GM23338 (cell line): ENCODE data around the gene TNRC18. TPM values are rescaled to one million over a fixed set of nuclear protein-coding genes. Genes with fewer than 3 reads are reported as not detected.

Source experiments
- ATAC-seq: fragments of 200-7000 bp; cut with Tn5 transposase; 3 replicates; pipeline ENCODE4 v1.9.1; 2020
- DNase-seq: peaks from one replicate; pipeline ENCODE4 v3.0.0-alpha.2; 2015; ENCODE audit warnings: low spot score
- H2AFZ ChIP-seq: fragments of 200-600 bp; sonication (generic); 2 replicates; pipeline ENCODE4 v1.8.0; 2016; ENCODE audit warnings: antibody characterized with exemption, mild to moderate bottlenecking, moderate library complexity
- H3F3A ChIP-seq: fragments of 200-600 bp; sonication (generic); replicated peaks from 2 replicates; pipeline ENCODE4 v1.8.0; 2017; ENCODE audit warnings: antibody characterized with exemption, mixed run types, low read depth
- H3K27ac ChIP-seq: fragments of 200-600 bp; sonication (generic); 2 replicates; pipeline ENCODE4 v1.6.1; 2016; ENCODE audit warnings: low read depth
- H3K27me3 ChIP-seq: fragments of 200-600 bp; sonication (generic); 2 replicates; pipeline ENCODE4 v1.8.0; 2016; ENCODE audit warnings: mild to moderate bottlenecking, mixed run types, moderate library complexity; ENCODE audit not compliant: insufficient read depth
- H3K36me3 ChIP-seq: fragments of 200-600 bp; sonication (generic); 2 replicates; pipeline ENCODE4 v1.8.0; 2016; ENCODE audit warnings: mild to moderate bottlenecking; ENCODE audit not compliant: insufficient read depth
- H3K4me1 ChIP-seq: fragments of 200-600 bp; sonication (generic); 2 replicates; pipeline ENCODE4 v1.8.0; 2016; ENCODE audit warnings: mild to moderate bottlenecking, moderate library complexity; ENCODE audit not compliant: insufficient read depth
- H3K4me2 ChIP-seq: fragments of 200-600 bp; sonication (generic); 2 replicates; pipeline ENCODE4 v1.7.1; 2017; ENCODE audit warnings: mixed run types
- H3K4me3 ChIP-seq: fragments of 200-600 bp; sonication (generic); 2 replicates; pipeline ENCODE4 v1.6.1; 2016; ENCODE audit warnings: mixed run types
- H3K79me2 ChIP-seq: fragments of 200-600 bp; sonication (generic); replicated peaks from 2 replicates; pipeline ENCODE4 v1.8.0; 2017; ENCODE audit warnings: mild to moderate bottlenecking; ENCODE audit not compliant: insufficient read depth
- H3K9me2 ChIP-seq: fragments of 200-600 bp; sonication (generic); 2 replicates; pipeline ENCODE4 v1.8.0; 2017; ENCODE audit not compliant: insufficient read depth
- H4K20me1 ChIP-seq: fragments of 200-600 bp; sonication (generic); replicated peaks from 2 replicates; pipeline ENCODE4 v1.8.0; 2017; ENCODE audit warnings: mild to moderate bottlenecking; ENCODE audit not compliant: insufficient read depth
- H3K27ac Mint-ChIP-seq: 2 replicates; pipeline ENCODE4 v1.8.0; 2020; ENCODE audit warnings: inconsistent platforms, mild to moderate bottlenecking, moderate library complexity, mixed read lengths
- H3K27me3 Mint-ChIP-seq: 3 replicates; pipeline ENCODE4 v1.8.0; 2022; ENCODE audit warnings: low read depth, mild to moderate bottlenecking, moderate library complexity, mixed read lengths, inconsistent platforms; ENCODE audit not compliant: insufficient read depth, poor library complexity
- H3K36me3 Mint-ChIP-seq: 3 replicates; pipeline ENCODE4 v1.8.0; 2021; ENCODE audit warnings: low read depth, mild to moderate bottlenecking, inconsistent platforms, moderate library complexity, mixed read lengths
- H3K4me1 Mint-ChIP-seq: 3 replicates; pipeline ENCODE4 v1.8.0; 2020; ENCODE audit warnings: mild to moderate bottlenecking, inconsistent platforms, mixed read lengths
- H3K4me3 Mint-ChIP-seq: 3 replicates; pipeline ENCODE4 v1.8.0; 2021; ENCODE audit warnings: moderate library complexity, mild to moderate bottlenecking, inconsistent platforms, mixed read lengths
- H3K9me3 Mint-ChIP-seq: 3 replicates; pipeline ENCODE4 v1.8.0; 2020; ENCODE audit warnings: moderate library complexity, mild to moderate bottlenecking, inconsistent platforms, mixed read lengths
- CREB1 ChIP-seq: fragments of 250-450 bp; sonication (Bioruptor Pico); IDR thresholded peaks from 2 replicates; pipeline ENCODE4 v1.5.0; 2020; ENCODE audit warnings: low read depth, mild to moderate bottlenecking, moderate library complexity
- EZH2 ChIP-seq: fragments of 200-600 bp; sonication (generic); IDR thresholded peaks from one replicate; pipeline ENCODE4 v1.8.0; 2017; ENCODE audit warnings: antibody characterized with exemption, mild to moderate bottlenecking, low read depth; ENCODE audit not compliant: unreplicated experiment
- EZH2phosphoT487 ChIP-seq: fragments of 200-600 bp; sonication (generic); IDR thresholded peaks from one replicate; pipeline ENCODE4 v1.8.1; 2018; ENCODE audit warnings: antibody characterized with exemption; ENCODE audit not compliant: unreplicated experiment
- JUNB ChIP-seq: IDR thresholded peaks from one replicate; pipeline ENCODE4 v1.6.1; 2016; ENCODE audit warnings: antibody characterized with exemption; ENCODE audit not compliant: unreplicated experiment
- NANOG ChIP-seq: IDR thresholded peaks from 2 replicates; pipeline ENCODE4 v1.6.1; 2016; ENCODE audit warnings: antibody characterized with exemption, borderline replicate concordance
- POLR2AphosphoS5 ChIP-seq: IDR thresholded peaks from 2 replicates; pipeline ENCODE4 v1.6.1; 2016; ENCODE audit warnings: antibody characterized with exemption, low read depth
- REST ChIP-seq: IDR thresholded peaks from one replicate; pipeline ENCODE4 v1.6.1; 2018; ENCODE audit warnings: antibody characterized with exemption; ENCODE audit not compliant: unreplicated experiment
- STAT1 ChIP-seq: IDR thresholded peaks from one replicate; pipeline ENCODE4 v1.6.1; 2016; ENCODE audit warnings: antibody characterized with exemption; ENCODE audit not compliant: unreplicated experiment
- ZNF114 ChIP-seq: fragments of 250-450 bp; sonication (Bioruptor Pico); IDR thresholded peaks from 2 replicates; pipeline ENCODE4 v1.5.0; 2020; ENCODE audit warnings: mild to moderate bottlenecking, moderate library complexity
- ZNF331 ChIP-seq: fragments of 250-450 bp; sonication (Bioruptor Pico); IDR thresholded peaks from 2 replicates; pipeline ENCODE4 v1.5.0; 2020; ENCODE audit warnings: low read depth, mild to moderate bottlenecking, moderate library complexity
- polyA plus RNA-seq: library from polyadenylated mRNA; unstranded; fragments of >200 nt; fragmentation: Nextera tagmentation; extraction: Ambion mirVana; gene quantifications from 2 replicates; pipeline ENCODE4 v1.2.1, GENCODE V29; 2016
- total RNA-seq: library from RNA; depleted of rRNA; stranded (reverse); fragments of >200 nt; shearing (Covaris generic); gene quantifications from 2 replicates; pipeline ENCODE4 v1.2.3, GENCODE V29; 2014
- TF ChIP-seq, protein P1 (sequence below): fragments of 250-450 bp; sonication (Bioruptor Pico); IDR thresholded peaks from 2 replicates; pipeline ENCODE4 v1.5.0; 2020; ENCODE audit warnings: mild to moderate bottlenecking, moderate library complexity
- TF ChIP-seq, protein P2 (sequence below), 2 experiments: fragments of 200-600 bp in 1 of 2; sonication (generic) in 1 of 2; conservative IDR thresholded peaks; 2 replicates each; pipeline versions ENCODE4 v1.5.1 to v1.6.1; 2016 to 2017; ENCODE audit warnings: antibody characterized with exemption in 2 of 2, low read depth in 2 of 2, mild to moderate bottlenecking in 2 of 2, moderate library complexity in 1 of 2

Gene TNRC18
- total and polyA plus RNA-seq, 2 experiments from 2014 or later: 2.1 to 17.5 TPM

GRCh38 chr7:5342631-5343030 lies 81.0 kb downstream of the TNRC18 start (continued):
- TF ChIP-seq, protein P1, sequence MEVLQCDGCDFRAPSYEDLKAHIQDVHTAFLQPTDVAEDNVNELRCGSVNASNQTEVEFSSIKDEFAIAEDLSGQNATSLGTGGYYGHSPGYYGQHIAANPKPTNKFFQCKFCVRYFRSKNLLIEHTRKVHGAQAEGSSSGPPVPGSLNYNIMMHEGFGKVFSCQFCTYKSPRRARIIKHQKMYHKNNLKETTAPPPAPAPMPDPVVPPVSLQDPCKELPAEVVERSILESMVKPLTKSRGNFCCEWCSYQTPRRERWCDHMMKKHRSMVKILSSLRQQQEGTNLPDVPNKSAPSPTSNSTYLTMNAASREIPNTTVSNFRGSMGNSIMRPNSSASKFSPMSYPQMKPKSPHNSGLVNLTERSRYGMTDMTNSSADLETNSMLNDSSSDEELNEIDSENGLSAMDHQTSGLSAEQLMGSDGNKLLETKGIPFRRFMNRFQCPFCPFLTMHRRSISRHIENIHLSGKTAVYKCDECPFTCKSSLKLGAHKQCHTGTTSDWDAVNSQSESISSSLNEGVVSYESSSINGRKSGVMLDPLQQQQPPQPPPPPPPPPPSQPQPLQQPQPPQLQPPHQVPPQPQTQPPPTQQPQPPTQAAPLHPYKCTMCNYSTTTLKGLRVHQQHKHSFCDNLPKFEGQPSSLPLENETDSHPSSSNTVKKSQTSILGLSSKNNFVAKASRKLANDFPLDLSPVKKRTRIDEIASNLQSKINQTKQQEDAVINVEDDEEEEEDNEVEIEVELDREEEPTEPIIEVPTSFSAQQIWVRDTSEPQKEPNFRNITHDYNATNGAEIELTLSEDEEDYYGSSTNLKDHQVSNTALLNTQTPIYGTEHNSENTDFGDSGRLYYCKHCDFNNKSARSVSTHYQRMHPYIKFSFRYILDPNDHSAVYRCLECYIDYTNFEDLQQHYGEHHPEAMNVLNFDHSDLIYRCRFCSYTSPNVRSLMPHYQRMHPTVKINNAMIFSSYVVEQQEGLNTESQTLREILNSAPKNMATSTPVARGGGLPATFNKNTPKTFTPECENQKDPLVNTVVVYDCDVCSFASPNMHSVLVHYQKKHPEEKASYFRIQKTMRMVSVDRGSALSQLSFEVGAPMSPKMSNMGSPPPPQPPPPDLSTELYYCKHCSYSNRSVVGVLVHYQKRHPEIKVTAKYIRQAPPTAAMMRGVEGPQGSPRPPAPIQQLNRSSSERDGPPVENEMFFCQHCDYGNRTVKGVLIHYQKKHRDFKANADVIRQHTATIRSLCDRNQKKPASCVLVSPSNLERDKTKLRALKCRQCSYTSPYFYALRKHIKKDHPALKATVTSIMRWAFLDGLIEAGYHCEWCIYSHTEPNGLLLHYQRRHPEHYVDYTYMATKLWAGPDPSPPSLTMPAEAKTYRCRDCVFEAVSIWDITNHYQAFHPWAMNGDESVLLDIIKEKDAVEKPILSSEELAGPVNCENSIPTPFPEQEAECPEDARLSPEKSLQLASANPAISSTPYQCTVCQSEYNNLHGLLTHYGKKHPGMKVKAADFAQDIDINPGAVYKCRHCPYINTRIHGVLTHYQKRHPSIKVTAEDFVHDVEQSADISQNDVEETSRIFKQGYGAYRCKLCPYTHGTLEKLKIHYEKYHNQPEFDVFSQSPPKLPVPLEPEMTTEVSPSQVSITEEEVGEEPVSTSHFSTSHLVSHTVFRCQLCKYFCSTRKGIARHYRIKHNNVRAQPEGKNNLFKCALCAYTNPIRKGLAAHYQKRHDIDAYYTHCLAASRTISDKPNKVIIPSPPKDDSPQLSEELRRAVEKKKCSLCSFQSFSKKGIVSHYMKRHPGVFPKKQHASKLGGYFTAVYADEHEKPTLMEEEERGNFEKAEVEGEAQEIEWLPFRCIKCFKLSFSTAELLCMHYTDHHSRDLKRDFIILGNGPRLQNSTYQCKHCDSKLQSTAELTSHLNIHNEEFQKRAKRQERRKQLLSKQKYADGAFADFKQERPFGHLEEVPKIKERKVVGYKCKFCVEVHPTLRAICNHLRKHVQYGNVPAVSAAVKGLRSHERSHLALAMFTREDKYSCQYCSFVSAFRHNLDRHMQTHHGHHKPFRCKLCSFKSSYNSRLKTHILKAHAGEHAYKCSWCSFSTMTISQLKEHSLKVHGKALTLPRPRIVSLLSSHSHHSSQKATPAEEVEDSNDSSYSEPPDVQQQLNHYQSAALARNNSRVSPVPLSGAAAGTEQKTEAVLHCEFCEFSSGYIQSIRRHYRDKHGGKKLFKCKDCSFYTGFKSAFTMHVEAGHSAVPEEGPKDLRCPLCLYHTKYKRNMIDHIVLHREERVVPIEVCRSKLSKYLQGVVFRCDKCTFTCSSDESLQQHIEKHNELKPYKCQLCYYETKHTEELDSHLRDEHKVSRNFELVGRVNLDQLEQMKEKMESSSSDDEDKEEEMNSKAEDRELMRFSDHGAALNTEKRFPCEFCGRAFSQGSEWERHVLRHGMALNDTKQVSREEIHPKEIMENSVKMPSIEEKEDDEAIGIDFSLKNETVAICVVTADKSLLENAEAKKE: no peak
- TF ChIP-seq NANOG (no peak), ZNF331 (CRISPR knock-in tag) (no peak), EZH2 (no peak), EZH2phosphoT487 (no peak)
- TF ChIP-seq, protein P2, sequence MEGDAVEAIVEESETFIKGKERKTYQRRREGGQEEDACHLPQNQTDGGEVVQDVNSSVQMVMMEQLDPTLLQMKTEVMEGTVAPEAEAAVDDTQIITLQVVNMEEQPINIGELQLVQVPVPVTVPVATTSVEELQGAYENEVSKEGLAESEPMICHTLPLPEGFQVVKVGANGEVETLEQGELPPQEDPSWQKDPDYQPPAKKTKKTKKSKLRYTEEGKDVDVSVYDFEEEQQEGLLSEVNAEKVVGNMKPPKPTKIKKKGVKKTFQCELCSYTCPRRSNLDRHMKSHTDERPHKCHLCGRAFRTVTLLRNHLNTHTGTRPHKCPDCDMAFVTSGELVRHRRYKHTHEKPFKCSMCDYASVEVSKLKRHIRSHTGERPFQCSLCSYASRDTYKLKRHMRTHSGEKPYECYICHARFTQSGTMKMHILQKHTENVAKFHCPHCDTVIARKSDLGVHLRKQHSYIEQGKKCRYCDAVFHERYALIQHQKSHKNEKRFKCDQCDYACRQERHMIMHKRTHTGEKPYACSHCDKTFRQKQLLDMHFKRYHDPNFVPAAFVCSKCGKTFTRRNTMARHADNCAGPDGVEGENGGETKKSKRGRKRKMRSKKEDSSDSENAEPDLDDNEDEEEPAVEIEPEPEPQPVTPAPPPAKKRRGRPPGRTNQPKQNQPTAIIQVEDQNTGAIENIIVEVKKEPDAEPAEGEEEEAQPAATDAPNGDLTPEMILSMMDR (conservative IDR thresholded peaks at IDR 0.05; ENCODE audit: low read depth in 2 of 2): no peak

GRCh38 chr7:5339955-5340354 lies 83.7 kb downstream of the TNRC18 start:
- Histone ChIP-seq H3K9me2 (no peaks in the 10 kb centered on the region), H3K4me3 (no peak overlapping the region), H3K27me3 (no peaks in the 10 kb centered on the region), H3K4me1 (no peaks in the 10 kb centered on the region), H2AFZ (no peak overlapping the region), H3F3A (no peaks in the 10 kb centered on the region), H3K79me2 (no peaks in the 10 kb centered on the region), H4K20me1 (no peaks in the 10 kb centered on the region), H3K36me3 (no peaks in the 10 kb centered on the region), H3K4me2 (no peak overlapping the region), H3K27ac (no peak overlapping the region)
- Mint-ChIP-seq H3K4me1 (no peaks in the 10 kb centered on the region), H3K27me3 (peaks cover 8% of the 10 kb centered on the region), H3K4me3 (no peak overlapping the region), H3K27ac (no peak overlapping the region), H3K36me3 (peaks cover 26% of the 10 kb centered on the region), H3K9me3 (peaks cover 44% of the 10 kb centered on the region)
- no peak for ATAC-seq
- DNase-seq: no peak
- TF ChIP-seq STAT1 (no peak), POLR2AphosphoS5 (no peak), CREB1 (CRISPR knock-in tag) (no peak), ZNF114 (CRISPR knock-in tag) (no peak), REST (no peak), ZNF331 (CRISPR knock-in tag) (no peak), EZH2phosphoT487 (no peak), JUNB (no peak), EZH2 (no peak)
- TF ChIP-seq, protein P2 (conservative IDR thresholded peaks at IDR 0.05; ENCODE audit: low read depth in 2 of 2): no peak
